HG02970 (cell line): ENCODE results near the gene TIA1.
"Not testable (repeated sequence)": the region's sequence is repeated elsewhere in the genome, so short reads cannot be mapped to it uniquely, and the experiment has no call there.

Experiments
- ATAC-seq: cut with Tn5 transposase; IDR thresholded peaks from one replicate; pipeline ENCODE4 v1.9.1; 2021; ENCODE audit warnings: mild to moderate bottlenecking, moderate library complexity, moderate number of reproducible peaks; ENCODE audit not compliant: unreplicated experiment, low FRiP score

The TIA1 gene

DNA sequence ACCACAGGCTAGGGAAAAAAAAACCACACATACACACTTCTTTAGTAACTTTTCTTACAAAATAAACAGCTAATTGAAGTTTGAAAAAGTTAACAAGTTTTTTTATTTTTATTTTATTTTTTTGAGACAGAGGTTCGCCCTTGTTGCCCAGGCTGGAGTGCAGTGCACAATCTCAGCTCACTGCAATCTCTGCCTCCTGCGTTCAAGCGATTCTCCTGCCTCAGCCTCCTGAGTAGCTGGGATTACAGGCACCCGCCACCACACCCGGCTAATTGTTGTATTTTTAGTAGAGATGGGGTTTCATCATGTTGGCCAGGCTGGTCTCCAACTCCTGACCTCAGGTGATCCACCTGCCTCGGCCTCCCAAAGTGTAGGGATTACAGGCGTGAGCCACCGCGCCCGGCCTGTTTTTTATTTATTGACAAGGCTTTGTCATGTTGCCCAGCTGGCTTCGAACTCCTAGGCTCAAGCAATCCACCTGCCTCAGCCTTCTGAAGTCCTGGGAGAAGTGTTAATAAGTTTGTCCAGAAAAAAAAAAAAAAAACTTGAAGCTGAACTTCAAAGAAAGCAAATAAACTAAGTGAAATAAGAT lies 78.7 kb downstream of the TIA1 start:
- not testable (repeated sequence) for ATAC-seq

DNA sequence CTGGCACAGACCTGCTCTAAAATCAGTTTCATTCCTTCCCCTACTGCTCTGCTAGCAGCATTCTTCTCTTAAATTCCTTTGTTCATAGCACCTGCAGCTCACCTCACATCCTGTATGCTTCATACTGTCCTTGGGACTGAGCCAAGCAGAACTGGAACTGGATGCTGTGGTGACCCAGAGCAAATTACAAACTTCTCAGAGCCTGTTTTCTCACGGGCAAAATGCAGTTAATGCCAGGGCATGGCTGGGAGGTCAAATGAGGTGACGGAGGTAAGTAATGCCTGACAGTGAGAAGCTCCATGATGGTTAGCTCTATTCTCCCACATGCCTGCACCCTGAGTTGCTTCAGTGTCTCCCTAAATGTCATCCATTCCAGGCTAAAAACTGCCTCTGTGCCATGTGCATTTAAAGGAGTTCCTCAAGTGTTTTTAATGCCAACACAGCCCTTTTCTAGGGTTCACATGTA lies 87.3 kb downstream of the TIA1 start:
- no peak for ATAC-seq

DNA sequence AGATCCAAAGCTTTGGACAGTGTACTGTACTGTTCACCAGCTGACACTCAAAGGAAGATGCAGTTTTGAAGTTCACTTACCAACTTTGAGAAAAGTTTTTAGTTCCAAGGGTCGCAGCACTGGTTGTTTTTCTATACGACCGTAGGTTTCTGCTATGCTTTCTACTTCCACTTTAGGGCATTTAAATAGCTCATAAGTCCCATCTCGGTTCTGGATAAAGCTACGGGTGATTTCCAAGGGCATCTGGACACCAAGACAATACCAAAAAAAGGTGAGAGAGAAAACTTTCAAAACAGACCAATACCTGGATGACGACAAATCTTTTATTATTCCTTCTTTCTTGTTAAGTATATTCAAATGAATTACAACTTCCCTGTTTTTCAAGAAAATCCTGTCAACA lies 87.9 kb downstream of the TIA1 start:
- no peak for ATAC-seq
